GM18951 (cell line): ENCODE data around the gene PALM2AKAP2.

Source experiments
- POLR2A ChIP-seq: IDR thresholded peaks from 4 replicates; pipeline ENCODE4 v1.6.1; 2011; ENCODE audit warnings: mild to moderate bottlenecking; ENCODE audit not compliant: insufficient read length, insufficient read depth; ENCODE audit errors: extremely low read depth
- in situ Hi-C: fragments of 300-500 bp; cut with MboI; formaldehyde crosslinking; loops from one replicate; pipeline ENCODE4 v1.12.0; 2022; ENCODE audit warnings: low sequenced_read_pairs, mixed read lengths, inconsistent platforms; ENCODE audit not compliant: unreplicated experiment

Gene PALM2AKAP2

GRCh38 chr9:109799792-109800191, 19.8 kb downstream of the PALM2AKAP2 start:
- in situ Hi-C loops = no loop called here
- TF ChIP-seq POLR2A = no peak

GRCh38 chr9:109801484-109801883, 21.5 kb downstream of the PALM2AKAP2 start:
- TF ChIP-seq POLR2A = no peak
- in situ Hi-C loops = no loop called here

GRCh38 chr9:109802491-109802890, 22.5 kb downstream of the PALM2AKAP2 start:
- in situ Hi-C loops = no loop called here
- no peak for TF ChIP-seq POLR2A

GRCh38 chr9:109805050-109805449, 25.1 kb downstream of the PALM2AKAP2 start:
- in situ Hi-C loops = no loop called here
- TF ChIP-seq POLR2A = no peak

GRCh38 chr9:109806506-109807115, 26.6 kb downstream of the PALM2AKAP2 start:
- TF ChIP-seq POLR2A = no peak
- in situ Hi-C loops = no loop called here

- TF ChIP-seq POLR2A = no peak
- in situ Hi-C loops = no loop called here
These were observed 31.9 kb downstream of the PALM2AKAP2 start for GRCh38 chr9:109811876-109812275.

GRCh38 chr9:109812331-109812730, 32.3 kb downstream of the PALM2AKAP2 start:
- no peak for TF ChIP-seq POLR2A
- in situ Hi-C loops = no loop called here

GRCh38 chr9:109812818-109813281, 32.9 kb downstream of the PALM2AKAP2 start:
- in situ Hi-C loops = no loop called here
- no peak for TF ChIP-seq POLR2A

- in situ Hi-C loops = no loop called here
- no peak for TF ChIP-seq POLR2A
These were observed 33.3 kb downstream of the PALM2AKAP2 start for GRCh38 chr9:109813303-109813702.

GRCh38 chr9:109813829-109814228, 33.8 kb downstream of the PALM2AKAP2 start:
- in situ Hi-C loops = no loop called here
- TF ChIP-seq POLR2A = no peak

GRCh38 chr9:109815366-109815947, 35.5 kb downstream of the PALM2AKAP2 start:
- in situ Hi-C loops = no loop called here
- no peak for TF ChIP-seq POLR2A

GRCh38 chr9:109816490-109816889, 36.5 kb downstream of the PALM2AKAP2 start:
- in situ Hi-C loops = no loop called here
- TF ChIP-seq POLR2A = no peak

- no peak for TF ChIP-seq POLR2A
- in situ Hi-C loops = no loop called here
These were observed 37.3 kb downstream of the PALM2AKAP2 start for GRCh38 chr9:109817146-109817845.
